GM19455 (cell line): ENCODE measurements around the gene PARP12.

Experiments used
- ATAC-seq: cut with Tn5 transposase; IDR thresholded peaks from one replicate; pipeline ENCODE4 v1.9.1; 2021; ENCODE audit not compliant: unreplicated experiment

PARP12 gene

DNA sequence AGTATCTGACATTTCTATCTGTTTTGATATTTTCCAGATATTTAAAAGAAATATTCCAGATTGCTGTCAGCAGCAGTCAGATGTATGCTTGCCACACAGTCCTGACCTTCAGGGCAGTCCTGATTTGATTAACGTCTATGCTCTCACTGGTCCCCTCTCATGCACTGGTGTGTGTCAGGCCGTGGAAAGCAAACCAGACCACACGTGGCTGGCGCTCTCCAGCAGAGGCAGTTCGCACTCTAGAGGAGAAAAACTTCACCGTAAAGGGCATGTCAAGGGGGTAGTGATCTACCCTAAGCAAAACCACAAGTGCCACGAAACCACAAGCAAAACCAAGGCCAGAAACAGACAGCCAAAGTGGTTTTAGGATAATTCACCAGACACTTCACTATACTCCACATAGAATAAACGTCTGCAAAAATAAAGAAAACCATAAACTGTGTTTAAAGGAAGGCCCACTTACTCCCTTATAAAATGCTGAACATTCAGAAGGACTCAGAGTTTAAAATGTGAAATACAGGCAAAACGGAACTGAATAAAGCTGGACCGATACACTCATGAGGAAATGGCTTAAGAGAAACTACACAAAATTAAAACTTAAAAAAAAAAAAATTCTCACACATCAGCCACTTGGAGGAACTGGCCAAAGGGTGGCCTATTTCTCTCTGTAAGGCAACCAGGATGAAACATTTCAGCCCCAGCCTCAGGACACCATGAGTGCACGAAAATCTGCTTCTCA, 26.4 kb downstream of the PARP12 start:
- ATAC-seq = no peak

GRCh38 chr7:140035400-140036223, 27.1 kb downstream of the PARP12 start:
- ATAC-seq = no peak

GRCh38 chr7:140034421-140034820, 28.3 kb downstream of the PARP12 start:
- ATAC-seq = no peak

- no peak for ATAC-seq
Observed at GRCh38 chr7:140033779-140034363, 28.9 kb downstream of the PARP12 start.

GRCh38 chr7:140033036-140033435, 29.7 kb downstream of the PARP12 start:
- no peak for ATAC-seq

DNA sequence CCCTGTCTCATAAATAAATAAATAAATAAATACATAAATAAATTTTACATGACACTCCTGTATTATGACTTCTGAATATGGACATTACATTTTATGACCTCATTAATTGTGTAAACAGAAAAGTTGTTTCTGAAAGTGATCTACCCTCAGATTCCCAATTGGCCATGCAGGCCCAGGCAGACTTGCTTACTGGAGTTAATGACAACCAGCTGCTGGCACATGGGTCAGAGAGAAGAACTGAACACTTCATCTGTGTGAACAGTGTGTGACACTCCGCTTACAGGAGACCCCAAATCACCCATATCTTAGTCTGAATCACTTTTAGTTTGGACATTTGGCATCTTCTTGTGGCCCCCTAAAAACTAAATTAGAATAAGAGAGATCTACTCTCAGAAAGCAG, 31.4 kb downstream of the PARP12 start:
- ATAC-seq = no peak

DNA sequence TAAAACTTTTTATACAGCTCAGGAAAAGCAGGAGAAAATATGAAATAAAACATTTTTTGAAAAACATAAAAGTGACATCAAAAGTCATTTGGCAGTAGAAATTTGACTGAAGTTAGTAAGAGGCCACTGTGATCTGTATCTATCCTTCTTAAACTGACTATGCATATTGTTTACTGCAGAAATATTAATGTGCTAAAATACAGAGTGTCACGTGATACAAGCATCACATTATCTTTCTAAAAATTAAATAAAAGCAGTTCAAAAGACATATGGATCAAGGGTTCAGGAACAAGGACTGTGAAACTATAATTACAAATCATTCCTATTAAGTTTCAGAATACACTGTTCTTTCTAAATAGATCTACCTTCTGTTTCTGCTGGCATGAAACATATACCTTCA, 33.7 kb downstream of the PARP12 start:
- no peak for ATAC-seq

GRCh38 chr7:140028311-140028710, 34.4 kb downstream of the PARP12 start:
- ATAC-seq = no peak

DNA sequence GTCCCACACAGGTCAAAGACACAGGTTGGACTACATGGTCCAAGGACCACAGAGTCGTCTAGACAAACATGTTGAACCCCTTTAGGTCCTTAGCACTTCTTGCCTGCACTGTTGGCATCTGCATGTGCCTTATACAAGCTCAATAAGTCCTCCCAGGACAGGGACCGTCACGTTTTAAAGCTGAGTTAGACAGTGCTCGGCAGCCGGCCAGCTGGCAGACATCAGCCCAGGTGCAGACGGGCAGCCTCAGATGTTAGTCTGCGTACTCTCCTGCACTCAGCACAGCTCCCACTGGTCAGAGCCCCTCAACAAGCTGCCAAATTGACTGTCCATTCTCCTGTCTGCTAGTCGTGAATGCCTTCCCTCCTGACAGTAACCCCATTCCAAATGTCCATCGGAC, 34.9 kb downstream of the PARP12 start:
- no peak for ATAC-seq

DNA sequence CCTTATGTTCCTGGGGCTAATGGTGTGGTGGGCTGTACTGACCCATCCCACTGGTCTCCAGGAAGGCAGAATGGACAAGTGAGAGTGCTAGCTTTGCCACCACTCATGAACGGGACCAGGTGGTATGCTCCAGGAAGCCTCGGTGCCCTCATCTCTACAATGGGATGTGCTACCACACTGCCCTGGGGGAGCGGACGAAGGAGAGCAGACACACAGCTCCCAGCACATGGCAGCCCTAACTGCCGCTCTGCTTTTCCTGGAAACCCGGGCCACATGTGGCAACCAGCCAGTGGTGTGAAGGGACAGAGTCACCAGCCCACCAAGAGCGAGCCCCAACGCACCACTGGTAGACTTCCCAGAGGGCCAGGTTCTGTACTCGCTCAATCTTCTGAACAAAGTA, 35.8 kb downstream of the PARP12 start:
- no peak for ATAC-seq

DNA sequence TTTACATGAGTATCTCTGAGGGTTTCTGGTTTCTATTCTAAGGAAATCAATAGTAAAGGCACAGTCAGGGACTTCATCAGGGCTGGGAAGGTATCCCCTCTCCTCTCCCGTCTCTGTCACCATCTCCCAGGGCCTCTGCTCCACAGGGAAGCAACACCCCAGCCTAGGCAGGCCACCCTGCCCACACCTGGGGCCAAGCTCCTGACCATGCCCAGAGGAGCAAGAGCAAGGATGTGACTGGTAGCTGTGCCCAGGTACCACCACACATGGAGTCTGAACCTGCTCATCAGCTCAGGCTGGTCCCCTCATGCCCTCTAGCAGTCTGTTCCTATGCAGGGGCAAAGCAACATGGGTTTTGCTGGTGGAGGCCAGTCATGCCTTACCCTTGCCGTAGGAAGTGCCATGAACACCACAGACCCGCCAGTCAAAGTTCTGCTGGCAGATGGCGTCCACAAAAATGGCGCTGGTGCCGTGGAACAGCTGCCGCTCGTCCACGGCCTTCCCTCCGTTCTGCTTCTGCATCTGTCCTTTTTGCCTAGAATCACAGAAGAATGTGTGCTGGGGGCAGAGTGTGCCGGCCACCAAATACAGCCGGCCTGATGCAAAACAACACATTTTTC, 36.8 kb downstream of the PARP12 start:
- ATAC-seq = no peak

DNA sequence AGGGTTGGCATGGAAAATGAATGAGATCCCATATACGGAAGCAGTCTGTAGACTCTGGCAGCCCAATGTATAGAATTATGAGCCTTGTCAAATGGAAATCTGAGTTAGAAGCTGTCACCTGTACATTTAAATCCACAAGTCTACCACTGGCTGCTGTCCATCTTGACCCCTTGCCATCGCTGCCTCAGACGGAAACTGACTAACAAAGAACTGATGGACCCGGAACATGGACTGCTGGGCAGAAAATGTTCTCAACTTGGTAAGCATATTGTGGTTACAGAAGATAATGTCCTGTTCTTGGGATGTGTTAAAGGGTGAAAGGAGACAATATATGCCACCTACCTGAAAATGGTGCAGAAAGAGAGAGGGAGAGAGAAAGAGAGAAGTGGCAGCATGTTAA, 37.5 kb downstream of the PARP12 start:
- ATAC-seq = no peak

GRCh38 chr7:140024585-140024984, 38.2 kb downstream of the PARP12 start:
- no peak for ATAC-seq

DNA sequence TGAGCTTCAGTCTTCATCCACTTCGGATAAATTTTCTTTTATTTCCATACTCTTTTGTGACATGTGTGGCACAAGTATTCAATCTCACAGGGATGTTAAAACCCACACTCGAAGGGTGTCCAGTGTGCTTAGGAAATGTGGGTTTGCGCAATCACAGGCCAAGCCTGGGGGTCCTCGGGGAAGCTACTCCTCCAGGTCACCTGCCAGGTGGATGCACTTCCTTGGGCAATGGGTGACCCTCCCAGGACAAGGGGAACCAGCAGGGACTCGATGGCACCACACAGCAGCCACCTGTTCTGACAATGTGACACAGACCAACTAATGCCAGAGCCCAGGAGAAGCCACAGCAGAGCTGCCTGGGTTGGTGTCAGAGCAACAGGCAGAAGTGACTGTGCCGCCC, 39.0 kb downstream of the PARP12 start:
- ATAC-seq = no peak

DNA sequence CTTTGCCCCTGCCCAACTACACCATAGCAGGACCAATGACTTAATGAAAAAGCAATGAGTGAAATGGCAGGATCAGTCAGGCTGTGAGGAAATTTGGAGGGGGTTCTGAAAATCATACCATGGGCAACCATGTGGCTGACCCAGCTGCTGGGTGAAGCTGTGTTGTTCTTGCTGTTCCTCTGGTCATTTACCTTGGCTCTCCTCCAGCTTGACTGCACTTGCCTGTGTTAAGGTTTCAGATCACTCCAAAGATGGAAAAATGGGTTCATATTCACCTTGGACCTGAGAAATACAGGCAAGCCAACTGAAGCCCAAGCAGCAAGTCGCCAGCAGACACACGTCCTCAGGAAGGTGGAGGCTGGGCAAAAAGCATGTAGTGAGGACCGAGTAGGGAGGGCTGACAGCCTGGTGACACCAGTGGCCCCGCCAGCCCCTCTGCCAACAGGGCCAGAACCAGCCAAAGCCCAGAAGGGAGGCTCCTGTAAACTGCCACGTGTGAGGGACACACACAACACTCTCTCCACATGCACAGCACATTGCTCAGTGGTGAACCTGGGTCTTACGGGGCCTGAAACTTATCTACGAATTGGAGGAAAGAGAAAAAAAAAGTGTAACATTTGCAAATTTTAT, 40.1 kb downstream of the PARP12 start:
- no peak for ATAC-seq

GRCh38 chr7:140021603-140022002, 41.1 kb downstream of the PARP12 start:
- no peak for ATAC-seq

GRCh38 chr7:140019606-140020005, 43.1 kb downstream of the PARP12 start:
- ATAC-seq = no peak

DNA sequence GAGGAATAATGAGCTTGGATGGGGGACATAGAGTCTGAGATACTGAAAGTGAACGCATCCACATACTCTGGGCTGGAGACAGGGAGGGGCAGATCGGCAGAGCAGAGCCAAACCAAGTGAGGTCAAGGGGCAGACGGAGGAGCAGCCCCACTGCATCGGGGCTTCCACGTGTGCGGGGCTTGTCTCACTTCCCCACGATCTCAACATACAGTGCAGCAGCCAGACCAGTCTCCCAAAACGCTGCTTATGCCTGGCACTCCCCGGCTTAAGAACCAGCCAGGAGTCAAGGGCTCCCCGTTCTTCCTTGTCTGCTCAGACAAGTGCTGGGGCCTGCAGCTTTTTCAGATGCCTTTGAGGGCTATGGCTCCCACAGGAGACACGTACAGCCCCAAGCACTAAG, 43.6 kb downstream of the PARP12 start:
- no peak for ATAC-seq

- ATAC-seq = no peak
Observed at GRCh38 chr7:140018125-140019043, 44.4 kb downstream of the PARP12 start.

DNA sequence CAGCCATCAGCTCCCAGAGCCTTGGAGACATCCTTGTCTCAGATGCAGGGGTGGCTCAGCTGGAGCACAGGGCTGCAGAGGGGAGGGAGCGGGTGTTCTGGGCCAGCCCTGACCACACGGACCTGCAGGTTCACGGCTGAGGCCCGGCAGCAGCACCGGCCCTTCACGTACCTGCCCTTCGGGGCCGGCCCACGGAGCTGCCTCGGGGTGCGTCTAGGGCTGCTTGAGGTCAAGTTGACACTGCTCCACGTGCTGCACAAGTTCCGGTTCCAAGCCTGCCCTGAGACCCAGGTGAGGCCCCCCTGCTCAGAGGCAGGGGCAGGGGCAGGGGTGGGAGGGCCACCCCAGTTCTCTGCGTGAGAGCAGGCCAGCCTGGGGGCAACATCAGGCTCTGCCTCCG, 45.2 kb downstream of the PARP12 start:
- no peak for ATAC-seq
